22Rv1 (cell line): ENCODE measurements around the gene ZNF362.
A peak's percentile ranks its signal among the peaks of the same experiment; 100 is the strongest.

ENCODE experiments used
- H3K27ac ChIP-seq: fragments of 450-650 bp; 2 replicates; pipeline ENCODE4 v1.5.1; 2017
- CTCF ChIP-seq: fragments of 450-650 bp; IDR thresholded peaks from 2 replicates; pipeline ENCODE4 v1.5.1; 2017; ENCODE audit warnings: mild to moderate bottlenecking
- ZFX ChIP-seq: fragments of 450-650 bp; IDR thresholded peaks from 2 replicates; pipeline ENCODE4 v1.6.1; 2017; ENCODE audit warnings: antibody characterized with exemption, borderline replicate concordance

The ZNF362 gene

DNA sequence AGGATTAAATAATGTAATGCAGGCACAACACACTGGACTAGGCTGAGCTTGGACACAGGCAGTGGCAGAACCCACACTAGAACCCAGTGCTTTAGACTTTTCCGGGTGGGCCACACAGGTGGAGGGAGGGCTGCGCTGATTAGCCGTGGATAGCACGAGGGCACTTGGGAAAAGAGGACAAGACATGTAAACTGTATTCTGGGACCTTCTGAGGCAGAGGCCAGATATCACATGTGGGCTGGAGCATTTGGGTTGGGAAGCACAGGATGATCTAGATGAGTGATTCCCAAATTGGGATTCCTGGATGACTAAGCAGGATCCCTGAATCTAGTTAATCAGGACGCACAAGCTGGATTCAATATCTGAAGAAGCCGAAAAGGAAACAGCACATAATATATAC, 84.9 kb downstream of the ZNF362 start:
- TF ChIP-seq CTCF: no peak
- H3K27ac ChIP-seq: no peak overlapping the region; the same call in 1 of the 2 replicates

DNA sequence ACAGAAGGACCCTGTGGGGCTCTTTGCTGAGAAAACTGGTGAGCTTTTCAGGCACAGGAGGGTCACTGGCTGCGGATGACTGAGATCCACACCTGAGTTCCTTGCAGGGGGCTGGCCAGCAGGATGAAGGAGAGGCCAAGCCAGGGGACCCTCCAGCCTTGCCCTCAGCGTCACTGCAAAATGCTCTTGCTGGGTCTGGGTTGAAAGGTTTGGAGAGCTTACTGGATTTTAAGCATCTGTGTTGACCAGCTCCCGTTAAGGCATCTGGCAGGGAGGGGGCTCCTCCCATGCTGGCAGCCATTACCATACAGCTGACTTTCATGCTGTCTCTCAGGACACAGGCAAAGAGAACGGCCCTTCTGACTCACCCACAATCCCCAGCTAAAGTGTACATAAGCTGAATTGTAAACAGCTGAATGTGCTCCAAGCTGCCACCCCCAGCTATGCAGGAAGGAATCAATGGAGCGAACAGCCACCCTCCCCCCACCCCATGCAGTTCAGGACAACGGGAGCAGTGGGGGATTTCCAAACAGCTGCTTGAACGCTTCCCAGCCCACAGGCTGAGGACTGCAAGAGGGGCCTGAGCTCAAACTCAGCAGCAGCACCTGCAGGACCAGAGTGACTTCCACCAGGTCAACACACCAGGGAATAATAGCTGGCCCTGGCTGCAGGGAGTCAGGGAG, 85.9 kb downstream of the ZNF362 start:
- TF ChIP-seq ZFX (no peak), CTCF (no peak)
- peak overlapping the region; percentile 55 for H3K27ac ChIP-seq

GRCh38 chr1:33343539-33343938, 87.2 kb downstream of the ZNF362 start:
- H3K27ac ChIP-seq: peak overlapping the region; percentile 55; the same call in 1 of the 2 replicates
- TF ChIP-seq ZFX (no peak), CTCF (no peak)

- H3K27ac ChIP-seq: no peak overlapping the region
- TF ChIP-seq CTCF (no peak), ZFX (no peak)
These were observed 88.7 kb downstream of the ZNF362 start for GRCh38 chr1:33344896-33345560.

DNA sequence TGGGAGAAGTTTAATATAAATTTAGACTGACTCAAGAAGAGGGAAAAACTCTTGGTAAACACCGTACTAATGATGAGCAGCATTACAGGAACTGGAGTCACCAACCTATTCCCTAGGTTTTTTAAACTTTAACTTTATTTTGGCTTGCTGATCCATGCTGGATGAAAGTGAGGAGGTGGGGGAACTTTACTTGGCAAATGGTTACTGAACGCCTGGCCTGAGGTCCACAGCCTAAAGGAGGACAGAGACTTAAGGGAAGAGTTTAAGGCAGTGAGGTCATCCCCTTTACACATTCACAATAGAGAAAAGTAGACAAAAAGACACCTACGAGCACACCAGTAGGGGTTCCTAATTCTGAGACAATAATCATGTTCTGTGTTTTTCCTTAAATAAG, 90.2 kb downstream of the ZNF362 start:
- TF ChIP-seq ZFX (no peak), CTCF (no peak)
- peak overlapping the region; percentile 91 for H3K27ac ChIP-seq

GRCh38 chr1:33346927-33347649, 90.8 kb downstream of the ZNF362 start:
- TF ChIP-seq CTCF: no peak
- TF ChIP-seq ZFX: no peak
- H3K27ac ChIP-seq: peak overlapping the region; percentile 91

DNA sequence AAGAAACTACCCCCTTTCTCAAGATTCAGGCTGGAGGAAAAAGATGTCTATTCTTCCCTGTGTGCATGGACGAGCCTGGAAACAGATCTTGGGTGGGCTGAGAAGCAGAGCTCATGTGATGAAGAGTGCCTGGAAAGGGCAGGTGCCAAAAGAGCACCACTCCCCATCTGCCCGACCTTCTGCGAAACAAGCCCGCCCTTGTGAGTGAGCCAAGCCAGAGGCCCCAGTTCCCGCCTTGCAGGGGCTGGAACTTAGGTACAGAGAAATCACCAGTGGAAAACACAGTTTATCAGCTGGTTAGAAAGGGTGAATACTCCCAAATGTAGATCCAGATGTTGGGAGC, 91.3 kb downstream of the ZNF362 start:
- peak overlapping the region; percentile 91 for H3K27ac ChIP-seq
- TF ChIP-seq ZFX: no peak
- TF ChIP-seq CTCF: no peak
